GM12872 (cell line): ENCODE measurements around the gene SLC9A5.

Experiments
- TF ChIP-seq, protein P1 (sequence below): IDR thresholded peaks from 3 replicates; pipeline ENCODE4 v1.5.1; 2011; ENCODE audit warnings: low read depth, mild to moderate bottlenecking, low read length, moderate library complexity; ENCODE audit not compliant: insufficient read depth

Gene SLC9A5

GRCh38 chr16:67202956-67203493 is 45.8 kb upstream of the SLC9A5 start:
- TF ChIP-seq, protein P1, sequence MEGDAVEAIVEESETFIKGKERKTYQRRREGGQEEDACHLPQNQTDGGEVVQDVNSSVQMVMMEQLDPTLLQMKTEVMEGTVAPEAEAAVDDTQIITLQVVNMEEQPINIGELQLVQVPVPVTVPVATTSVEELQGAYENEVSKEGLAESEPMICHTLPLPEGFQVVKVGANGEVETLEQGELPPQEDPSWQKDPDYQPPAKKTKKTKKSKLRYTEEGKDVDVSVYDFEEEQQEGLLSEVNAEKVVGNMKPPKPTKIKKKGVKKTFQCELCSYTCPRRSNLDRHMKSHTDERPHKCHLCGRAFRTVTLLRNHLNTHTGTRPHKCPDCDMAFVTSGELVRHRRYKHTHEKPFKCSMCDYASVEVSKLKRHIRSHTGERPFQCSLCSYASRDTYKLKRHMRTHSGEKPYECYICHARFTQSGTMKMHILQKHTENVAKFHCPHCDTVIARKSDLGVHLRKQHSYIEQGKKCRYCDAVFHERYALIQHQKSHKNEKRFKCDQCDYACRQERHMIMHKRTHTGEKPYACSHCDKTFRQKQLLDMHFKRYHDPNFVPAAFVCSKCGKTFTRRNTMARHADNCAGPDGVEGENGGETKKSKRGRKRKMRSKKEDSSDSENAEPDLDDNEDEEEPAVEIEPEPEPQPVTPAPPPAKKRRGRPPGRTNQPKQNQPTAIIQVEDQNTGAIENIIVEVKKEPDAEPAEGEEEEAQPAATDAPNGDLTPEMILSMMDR, result no peak

DNA sequence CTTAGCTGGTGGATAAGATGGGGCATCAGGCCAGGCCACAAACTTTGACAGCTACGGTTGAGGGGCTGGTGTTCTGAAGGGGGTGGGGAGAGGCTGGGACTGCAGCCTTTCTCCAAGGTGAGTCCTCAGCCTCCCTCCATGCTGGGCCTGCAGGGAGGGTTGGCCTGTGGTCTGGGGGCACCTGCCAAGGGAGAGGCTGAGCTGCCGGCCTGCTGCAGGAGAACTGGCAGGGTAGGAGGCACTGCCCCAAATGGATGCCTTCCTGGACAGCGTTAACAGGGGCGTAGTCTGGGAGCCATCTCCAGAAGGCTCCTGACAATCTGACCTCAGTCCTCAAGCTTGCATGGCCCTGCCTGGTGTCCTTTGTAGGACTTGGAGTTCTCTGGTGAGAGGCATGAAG is 44.7 kb upstream of the SLC9A5 start:
- TF ChIP-seq, protein P1, result no peak

DNA sequence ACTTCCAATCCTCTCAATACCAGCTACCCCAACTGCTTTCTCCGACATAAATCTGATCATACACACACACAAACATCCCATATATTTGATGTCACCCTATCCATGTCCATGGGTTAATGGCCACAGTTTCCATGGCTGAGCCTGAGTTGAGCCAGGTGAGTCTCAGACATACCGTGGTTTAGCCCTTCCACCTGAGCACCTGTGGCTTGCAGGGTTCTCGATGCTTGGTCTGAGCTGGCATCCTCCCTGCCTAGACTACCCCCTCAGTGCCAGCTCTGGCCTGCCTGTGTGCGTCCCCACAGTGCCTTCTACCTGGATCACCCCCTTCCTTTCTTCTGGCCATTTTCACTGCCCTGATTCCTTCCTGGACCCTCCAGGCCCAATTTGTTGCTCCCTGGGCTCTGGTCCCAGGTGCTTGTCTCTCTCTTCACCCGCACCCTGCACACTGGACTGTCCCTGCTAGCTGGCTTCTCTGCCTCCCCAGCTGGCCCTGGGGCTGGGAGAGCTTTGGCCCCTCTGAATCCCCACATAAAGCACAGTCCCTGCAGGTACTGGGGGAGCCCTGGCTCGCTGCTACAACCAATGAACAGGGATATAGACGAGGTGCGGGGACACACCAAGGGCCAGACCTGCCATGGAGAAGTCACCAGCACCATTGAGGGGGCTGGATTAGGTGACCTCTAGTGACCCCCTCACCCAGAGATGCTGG is 42.5 kb upstream of the SLC9A5 start:
- TF ChIP-seq, protein P1, result no peak

DNA sequence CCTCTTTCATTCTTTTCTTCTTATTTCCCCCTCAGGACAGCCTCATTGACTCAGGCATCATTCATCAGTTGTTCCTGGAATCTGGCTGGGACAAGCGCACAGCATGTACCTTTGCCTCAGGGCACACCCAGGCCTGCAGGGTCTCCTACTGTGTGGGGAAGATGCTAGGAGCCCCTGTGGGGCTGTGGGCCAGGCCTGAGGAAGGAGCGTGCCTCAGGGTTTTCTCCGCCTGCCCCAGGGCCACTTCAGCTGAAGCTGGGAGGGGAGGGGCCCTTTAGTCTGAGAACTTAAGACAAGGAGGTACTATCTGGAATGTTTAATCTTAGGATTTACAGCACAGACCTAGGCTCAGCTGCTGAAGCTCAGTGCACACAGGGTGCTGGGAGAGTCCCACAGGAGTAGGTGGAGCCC is 41.9 kb upstream of the SLC9A5 start:
- TF ChIP-seq, protein P1, result no peak

DNA sequence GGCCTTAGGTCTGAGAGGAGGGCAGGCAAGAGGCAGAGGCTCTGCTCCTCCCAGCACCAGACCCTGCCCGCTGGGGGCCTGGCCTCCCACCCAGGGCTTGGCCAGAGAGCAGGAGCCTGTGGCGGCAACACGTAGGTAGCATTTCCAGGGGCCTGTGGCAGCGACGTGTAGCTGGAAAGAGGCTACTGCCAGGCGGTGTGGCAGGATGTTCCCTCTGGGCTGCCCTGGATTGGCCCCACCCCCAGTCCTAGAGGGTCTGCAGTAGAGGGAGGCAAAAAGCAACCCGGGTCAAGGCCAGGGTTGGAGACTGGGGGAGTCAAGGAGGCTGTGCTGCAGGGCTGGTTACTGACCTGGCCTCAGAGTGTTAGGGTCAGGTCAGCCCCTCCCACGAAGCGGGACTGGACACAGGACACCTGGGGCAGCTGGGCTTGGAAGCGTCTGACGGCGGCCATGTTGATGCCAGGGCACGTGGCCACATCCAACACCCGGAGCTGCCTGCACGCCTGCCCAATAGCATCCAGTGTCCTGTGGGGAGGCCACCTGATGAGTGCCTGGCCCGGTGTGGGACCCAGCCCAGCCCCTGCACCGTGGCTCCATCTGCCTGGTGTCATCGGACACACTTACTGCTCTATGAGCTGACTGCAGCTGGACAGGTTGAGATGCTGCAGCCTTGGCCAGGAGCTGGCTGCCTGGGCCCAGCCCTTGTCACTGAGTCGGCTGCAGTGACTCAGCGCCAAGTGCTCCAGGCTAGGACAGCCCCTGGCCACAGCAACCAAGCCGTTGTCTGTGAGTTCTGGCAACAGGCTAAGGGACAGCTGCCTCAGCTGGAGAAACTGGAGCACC is 41.3 kb upstream of the SLC9A5 start:
- TF ChIP-seq, protein P1, result no peak

DNA sequence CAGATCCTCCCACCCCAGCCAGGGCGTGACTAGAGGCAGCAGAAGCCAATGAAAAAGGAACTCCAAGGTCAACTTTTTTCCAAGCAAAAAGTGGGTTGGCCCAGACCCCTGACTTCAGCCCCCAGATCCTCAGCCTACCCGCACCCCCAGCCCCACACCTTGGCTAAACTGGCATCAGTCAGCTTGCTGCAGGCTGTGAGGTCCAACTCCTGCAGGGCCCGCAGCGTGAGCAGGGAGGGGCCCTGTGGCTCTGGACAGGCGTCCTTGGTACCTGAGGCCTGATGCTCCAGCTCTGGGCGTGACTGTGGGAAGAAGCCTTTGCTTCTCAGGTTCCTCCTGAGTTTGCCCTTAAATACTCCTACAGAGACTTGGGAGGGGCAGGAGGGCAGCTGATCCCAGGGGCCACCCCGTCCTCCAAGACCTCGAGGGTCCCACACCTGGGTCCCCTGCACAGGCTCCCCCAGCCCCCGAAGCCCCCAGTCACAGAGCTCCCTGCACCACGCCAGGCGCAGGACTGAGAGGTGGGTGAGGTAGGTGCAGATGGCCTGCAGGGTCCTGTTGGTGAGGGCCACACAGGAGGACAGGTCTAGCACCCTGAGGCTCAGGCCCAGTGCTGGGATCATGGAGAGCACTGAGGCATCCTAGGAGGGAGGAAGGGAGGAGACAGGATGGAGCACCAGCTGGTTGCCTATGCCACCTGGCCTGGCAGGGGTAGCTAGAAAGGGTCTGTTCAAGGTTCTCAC is 40.5 kb upstream of the SLC9A5 start:
- TF ChIP-seq, protein P1, result no peak

DNA sequence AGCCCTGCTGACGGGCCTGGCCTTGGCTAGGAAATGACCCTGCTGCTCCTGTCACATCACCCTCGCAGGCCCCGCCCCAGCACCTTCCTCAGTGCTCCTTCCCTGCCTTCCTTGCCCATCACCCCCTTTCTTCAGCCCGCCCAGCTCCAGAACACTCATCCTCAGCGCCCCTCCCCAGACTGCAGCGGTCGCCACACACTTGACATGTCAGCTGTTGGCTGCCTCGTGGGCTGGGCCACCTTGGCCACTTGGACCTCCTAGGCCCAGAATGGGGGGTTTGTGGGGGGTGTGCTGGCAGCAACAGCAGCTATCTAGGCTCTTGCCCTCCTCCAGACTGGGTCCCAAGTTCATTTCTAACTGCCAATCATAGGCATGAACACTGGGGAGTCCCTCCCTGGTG is 39.2 kb upstream of the SLC9A5 start:
- TF ChIP-seq, protein P1, result no peak
